NCI-H774 (cell line): ENCODE measurements around the gene P2RY14.
"Not testable (repeated sequence)": the region's sequence is repeated elsewhere in the genome, so short reads cannot be mapped to it uniquely, and the experiment has no call there.

Source experiments
- DNase-seq: peaks from one replicate; lab custom pipeline; 2025; lab: John Stamatoyannopoulos, UW

P2RY14 gene

DNA sequence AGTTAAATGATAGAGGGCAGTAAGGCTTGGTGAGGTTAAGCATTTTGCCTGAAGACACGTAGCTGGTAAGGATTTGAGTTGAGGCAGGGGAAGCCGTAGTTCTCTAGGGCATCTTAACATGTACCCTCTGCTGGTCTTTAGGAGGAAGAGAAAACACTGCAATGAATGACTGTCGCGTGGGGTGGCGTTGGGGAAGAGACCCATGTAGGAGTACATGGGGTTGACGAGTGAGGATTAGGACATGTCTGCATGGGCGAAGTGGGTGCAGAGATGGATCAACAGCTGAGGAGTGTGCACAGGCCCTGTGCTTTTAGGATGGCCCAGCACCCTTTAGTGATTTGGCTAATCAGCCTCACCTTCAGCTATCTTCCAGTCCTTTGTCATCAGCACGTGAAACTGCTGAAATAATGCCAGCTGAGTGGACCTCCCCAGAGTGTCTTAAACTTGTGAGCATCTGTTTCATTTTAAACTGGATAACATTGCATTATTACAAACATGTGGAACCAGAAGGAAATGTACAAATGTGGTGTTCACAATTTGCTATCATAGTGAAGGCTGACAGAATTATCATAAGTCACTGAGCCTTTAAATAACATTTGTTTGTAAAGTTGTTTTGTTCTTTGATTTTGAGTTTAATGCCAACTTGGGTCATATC is 15.3 kb downstream of the P2RY14 start:
- no peak for DNase-seq

DNA sequence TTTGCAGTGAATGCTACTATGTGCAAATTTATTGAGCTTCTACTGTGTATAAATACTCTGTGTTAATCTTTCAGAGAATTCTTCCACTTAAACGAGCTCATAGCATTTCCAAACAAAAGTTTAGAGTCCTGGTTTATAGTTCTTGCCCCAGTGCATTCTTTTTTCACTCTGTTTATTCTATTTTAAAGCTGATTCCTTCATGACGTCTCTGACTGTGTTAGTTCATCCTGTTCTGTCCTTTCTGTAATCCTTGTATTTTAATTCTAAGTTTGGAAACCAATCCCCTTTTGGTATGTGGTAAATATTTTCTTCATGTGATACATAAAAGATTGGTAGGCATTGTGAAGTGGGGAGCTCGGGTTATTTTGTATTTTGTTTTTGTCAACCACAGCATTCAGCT is 18.7 kb downstream of the P2RY14 start:
- no peak for DNase-seq

DNA sequence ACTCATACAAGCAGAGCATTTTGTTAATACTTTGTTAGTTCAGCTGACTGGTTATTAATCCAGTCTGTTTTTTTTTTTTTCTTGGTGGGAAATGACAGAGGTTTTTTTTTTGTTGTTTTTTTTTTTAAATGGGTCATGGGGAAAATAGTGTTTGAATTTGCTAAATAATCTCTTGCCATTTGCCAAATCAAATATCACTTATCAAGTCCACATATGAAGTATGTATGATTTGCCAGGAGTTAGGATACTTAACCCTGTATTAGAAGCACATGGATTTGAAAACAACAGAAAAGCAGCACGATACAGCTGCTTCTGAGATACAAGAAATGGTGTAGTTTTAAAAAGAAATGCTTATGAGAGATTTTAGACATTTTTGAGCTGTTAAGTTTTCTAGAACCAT is 21.6 kb downstream of the P2RY14 start:
- DNase-seq, result no peak

DNA sequence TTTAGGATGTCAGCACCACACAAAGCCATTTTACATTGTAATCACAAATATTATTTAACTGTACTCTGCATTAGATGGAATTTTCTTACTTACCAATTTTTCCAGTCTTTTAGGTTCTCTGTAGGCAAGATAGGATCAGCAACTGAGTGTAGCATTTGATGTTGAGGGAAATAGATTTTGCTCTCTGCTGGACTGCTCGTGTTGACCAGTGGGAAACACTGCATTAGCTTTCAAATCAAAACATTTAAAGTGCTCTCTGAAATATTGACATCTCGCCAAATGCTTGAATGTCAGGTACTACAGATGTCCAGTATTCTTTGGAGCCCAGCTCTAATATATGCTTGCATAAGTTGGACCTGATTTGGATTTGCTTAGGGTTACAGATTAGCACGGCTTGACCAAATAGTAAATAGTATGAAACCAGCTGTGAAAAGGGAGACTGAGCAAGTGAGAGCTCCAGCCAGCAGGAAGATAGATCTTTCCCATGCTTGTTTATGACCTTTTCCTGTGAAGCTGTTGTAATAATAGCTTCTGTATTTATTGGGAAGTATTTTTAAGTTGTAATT is 29.5 kb downstream of the P2RY14 start:
- peak; percentile 48 for DNase-seq

DNA sequence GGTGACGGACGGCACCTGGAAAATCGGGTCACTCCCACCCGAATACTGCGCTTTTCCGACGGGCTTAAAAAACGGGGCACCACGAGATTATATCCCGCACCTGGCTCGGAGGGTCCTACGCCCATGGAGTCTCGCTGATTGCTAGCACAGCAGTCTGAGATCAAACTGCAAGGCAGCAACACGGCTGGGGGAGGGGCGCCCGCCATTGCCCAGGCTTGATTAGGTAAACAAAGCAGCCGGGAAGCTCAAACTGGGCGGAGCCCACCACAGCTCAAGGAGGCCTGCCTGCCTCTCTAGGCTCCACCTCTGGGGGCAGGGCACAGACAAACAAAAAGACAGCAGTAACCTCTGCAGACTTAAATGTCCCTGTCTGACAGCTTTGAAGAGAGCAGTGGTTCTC is 36.3 kb downstream of the P2RY14 start:
- DNase-seq, result not testable (repeated sequence)

DNA sequence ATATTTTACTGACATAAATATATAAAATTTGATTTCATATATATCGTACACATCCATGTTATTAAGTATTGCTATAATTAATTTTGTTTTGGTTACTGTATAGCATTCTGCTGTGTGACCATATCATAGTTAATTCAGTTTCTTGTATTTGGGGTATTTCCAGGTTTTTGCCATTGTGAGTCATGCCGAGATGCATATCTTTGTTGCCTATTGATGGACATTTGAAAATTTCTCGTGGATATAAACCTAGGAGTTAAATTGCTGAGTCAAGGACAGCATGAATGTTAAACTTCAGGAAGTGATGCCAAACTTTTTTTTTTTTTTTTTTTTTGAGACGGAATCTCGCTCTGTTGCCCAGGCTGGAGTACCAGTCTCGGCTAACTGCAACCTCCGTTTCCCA is 41.6 kb downstream of the P2RY14 start:
- no peak for DNase-seq

DNA sequence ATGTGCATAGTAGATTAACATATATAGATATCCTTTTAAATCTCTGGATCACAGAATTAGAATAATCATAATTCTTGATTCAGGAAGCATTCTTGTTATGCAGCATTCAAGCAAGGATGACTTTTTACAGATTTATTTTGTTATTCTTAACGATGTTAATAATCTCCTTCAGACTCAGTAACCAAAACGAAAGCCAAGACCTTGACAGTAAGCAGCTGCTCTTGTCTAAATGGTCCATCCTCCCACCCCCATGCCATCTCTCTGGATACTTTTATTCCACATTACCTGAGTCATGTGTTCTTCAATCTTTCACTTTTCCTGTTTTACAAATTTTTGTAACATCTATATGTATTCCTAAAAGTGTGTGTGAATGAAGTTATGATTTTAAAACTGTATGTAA is 42.0 kb downstream of the P2RY14 start:
- no peak for DNase-seq

DNA sequence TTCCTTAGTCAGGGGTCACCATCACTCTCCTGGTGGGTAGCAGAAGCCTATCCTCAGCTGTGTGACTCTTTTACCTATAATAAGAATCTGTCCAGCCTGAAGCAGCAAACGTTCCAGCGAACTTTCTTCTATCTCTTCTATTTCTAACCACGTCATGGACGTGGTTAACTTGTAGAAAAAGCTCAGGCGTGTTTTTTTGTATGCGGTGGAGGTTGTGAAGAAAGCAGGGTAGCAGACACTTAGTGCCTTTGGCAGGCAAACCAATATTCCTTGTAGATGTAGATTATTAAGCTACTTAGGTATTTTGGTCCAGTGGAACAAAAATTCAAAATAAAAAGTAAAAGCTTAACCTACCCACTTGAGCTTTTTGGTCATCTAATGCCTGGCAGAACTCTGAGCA is 43.5 kb downstream of the P2RY14 start:
- DNase-seq, result no peak

DNA sequence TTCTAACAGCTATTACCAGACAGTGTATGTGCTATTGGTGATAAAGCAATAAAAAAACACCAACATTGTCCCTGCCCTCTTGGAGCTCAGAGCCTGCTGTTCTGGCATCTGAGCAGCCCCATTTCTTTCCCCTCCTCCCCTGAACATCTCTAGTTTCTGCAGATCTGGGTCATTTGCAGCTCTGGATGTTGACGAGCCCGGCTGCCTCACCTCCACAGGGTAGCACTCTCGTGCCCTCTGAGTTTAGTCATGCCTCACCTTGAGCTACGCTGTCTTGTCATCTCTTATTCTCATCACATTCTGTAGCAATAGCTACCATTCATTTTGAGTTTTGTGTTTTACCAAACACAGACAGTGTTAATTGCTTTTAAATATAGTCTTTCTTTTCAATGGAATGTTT is 45.4 kb downstream of the P2RY14 start:
- DNase-seq, result no peak

DNA sequence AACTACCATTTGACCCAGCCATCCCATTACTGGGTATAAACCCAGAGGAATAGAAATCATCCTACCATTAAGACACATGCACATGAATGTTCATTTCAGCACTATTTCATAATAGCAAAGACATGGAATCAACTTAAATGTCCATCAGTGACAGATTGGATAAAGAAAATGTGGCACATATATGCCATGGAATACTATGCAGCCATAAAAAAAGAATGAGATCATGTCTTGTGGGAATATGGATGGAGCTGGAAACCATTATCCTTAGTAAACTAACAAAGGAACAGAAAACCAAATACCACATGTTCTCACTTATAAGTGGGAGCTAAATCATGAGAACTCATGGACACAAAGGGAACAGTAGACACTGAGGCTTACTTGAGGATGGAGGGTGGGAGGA is 45.9 kb downstream of the P2RY14 start:
- DNase-seq, result not testable (repeated sequence)

DNA sequence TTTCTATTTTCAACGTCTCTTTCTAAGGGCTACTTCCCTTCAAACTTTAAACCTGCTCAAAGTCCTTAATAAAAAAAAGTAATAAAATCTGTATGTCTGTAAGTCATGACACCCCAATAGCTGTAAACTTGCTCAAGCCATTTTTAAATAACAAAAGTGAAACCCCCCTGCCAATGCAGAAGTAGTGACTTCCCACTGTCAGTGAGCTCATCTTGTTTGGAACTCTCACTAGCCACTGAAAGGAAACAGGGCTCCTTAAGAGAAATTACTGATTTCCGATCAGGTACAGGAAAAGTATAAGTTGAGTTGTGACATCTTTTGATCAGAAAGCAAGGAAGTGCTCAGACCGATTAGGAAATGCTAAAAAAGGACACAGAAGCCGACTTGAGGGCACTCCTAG is 47.7 kb downstream of the P2RY14 start:
- DNase-seq, result no peak

DNA sequence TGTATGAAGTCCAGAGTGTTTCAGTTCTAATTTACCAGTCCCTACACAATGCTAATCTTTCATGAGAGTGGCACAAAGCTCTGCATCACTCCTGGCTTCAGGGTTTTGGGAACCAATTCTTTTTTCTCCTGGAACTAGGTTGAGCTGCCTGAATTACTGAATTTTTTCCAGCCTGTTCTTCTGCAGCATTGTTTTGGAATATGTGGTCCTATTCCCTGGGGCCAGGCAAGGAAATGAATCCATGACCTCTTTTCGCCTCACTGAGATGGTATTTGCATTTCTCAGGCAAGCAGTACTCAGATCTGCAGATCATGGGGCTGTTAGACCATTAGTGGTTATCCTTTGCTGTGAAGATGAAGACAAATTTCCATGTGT is 49.7 kb downstream of the P2RY14 start:
- no peak for DNase-seq

DNA sequence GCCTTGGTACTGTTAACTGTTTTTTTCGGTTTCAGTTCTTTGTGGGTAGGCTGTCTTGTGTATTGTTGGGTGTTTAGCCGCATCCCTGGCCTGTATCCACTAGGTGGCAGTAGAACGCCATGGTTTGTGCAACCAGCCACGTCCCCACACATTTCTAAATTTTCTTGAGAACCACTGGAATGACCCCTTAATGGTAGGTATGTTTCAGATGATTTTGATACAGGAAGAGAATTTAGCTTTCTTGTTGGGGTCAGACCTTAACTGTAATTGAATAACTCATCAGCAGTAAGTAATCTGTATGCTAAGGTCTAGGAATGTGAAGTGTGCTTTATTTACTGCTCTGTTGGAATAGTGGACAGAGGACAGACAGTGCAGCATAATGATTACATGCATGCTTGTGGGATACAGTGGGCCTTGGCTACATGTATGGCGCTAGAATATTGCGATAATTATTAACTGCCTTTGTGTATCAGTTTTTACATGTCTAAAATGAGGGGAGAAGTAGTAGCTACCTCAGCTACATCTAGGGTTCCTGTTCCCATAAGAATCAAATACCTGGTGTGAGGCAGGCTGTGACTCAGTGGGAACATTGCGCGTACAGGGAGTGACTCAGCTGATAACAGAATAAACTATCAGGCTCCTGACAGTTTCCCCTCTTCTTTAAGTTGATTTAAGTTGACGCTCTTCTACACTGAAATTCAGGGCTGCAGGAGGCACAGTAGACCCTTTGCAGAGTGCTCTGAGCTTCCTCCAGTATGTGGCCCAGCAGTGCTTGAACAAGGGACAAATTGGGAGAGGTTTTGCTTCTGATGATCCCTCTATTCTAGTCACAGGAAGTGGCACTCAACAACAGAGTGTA is 50.3 kb downstream of the P2RY14 start:
- peak; percentile 52 for DNase-seq

DNA sequence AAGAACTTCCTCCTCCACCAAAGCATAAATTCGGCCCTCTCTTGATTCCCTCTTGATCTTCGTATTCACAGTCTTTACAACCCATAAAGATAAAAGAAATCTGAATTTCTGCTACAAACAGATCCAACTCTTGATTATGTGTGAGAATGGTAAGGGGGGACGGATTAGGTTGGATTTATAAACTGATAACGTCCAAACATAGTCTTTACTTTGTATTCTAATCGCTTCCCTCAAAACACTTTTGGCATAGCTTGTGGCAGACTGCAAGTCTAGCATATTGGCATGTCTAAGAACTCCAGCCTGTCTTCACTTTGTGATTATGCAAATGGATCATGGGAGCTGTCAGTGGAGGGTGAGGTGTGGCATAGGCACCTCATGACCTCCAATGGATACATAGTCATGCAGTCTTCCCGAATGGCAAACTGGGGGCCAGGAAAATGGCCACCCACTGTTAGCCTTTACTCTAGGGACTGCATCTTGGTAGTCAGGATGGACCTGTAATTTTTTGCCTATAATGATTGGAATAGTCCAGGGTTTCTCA is 51.0 kb downstream of the P2RY14 start:
- no peak for DNase-seq

DNA sequence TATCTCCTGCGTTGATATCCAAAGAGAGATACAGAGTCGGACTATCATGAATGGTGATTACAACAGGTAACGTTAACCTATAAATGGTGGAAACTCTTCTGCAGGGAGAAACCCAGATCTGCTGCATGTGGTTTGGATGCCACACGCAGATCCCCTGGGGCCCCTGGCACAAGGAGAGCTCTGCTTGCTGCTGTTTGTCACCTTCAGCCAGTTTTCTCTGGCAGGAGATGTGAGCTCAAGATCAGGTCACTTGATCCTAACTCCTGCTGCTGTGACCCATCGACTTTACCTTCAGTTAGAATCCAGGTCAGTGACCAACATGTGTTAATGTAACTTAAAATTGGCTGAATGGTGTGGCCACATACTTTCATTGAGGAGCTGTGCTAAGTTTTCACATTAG is 51.5 kb downstream of the P2RY14 start:
- DNase-seq, result no peak

DNA sequence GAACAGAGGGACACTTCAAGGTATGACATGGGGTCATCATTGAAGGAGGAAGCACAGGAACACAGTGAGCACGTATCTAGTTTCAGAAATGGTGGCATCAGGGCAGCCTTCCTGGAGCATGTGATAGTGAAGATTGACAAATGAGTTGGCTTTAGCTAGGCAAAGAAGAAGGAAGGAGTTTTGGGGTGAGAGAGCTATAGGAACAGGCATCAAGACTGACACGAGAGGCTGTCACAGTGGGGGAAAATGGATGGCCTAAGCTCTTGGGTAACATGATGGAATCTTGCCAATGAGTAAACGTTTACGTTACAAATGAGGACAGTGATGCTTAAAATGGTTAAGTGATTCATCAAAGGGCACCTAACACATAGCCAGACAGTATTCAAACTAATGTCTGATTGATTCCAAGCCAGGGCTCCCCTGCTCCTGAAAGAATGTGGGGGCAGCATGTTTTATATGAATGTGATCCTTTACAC is 52.2 kb downstream of the P2RY14 start:
- no peak for DNase-seq

DNA sequence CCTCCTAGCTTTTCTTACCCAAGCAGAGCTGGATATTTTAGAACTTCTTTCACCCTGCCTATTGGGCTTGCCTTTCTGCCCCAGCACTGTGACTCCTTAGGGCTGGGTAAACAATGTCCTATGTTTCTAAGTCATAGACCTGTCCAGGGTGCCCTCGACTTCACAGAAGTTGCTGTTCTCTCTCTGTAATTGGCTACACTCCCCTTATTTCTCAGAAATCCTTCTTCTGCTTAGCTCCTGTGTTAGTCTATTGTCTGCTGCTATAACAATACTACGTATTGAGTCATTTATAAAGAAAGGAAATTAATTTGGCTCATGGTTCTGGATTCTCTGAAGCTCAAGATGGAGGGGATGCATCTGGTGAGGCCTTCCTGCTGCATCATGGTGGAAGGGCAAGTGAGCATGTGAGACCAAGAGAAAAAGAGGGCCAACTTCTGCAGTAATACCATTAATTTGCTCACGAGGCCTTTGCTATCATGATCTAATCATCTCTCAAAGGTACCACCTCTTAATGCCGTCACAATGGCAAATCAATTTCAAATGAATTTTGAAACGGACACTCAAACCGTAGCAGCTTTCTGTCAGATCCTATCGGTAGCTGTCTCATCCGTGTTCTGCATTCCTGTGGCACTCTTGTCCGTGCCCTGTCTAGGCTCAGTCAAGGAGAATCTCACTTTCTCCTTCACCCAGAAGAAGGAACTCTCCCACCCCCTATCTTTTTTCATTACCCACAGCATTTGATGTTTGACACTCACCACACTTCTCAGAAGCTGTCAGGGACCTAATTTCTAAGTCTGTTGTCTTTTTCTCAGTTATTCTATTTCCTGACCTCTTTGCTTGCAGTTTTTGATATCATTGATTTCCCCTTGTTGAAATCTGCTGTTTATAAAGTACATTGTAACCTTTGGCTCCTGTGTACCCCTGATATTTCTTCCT is 53.0 kb downstream of the P2RY14 start:
- no peak for DNase-seq

DNA sequence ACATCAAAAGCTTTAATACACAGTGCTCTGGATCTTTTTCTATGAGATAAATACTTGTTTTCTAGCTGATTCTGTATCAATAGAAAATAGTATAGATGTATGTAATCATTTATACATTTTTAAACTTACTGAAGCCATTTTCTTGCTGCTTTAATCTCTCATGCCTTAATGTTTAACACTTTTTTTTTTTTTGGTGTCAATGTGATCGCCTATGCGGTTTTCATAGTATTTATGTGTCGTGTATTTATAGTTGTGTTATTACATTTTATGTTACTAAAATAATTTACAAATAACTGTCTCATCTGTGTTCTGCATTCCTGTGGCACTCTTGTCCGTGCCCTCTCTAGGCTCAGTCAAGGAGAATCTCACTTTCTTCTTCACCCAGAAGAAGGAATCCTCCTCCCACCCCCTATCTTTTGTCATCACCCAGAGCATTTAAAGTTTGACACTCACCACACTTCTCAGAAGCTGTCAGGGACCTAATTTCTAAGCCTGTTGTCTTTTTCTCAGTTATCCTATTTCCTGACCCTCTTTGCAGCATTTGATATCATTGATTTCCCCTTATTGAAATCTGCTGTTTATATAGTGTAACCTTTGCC is 54.0 kb downstream of the P2RY14 start:
- no peak for DNase-seq

DNA sequence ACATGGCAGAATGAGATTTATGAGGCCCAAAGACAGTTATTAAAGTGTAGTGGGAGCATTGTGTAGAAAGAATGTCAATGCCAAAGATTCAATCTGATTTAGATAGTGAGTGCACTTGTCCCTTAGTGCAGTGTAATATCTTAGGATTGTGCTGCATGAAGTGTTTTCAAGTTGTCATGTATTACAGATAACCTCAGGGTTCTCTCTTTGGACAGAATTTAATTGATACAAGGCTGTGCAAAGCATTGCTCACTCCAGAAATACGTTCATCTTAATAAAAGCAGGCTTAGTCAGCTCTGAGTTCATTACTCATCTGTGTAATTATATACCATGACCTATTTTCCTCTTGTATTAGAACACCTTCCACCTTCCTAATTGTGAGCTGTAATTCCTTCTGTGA is 59.3 kb downstream of the P2RY14 start:
- DNase-seq, result no peak

DNA sequence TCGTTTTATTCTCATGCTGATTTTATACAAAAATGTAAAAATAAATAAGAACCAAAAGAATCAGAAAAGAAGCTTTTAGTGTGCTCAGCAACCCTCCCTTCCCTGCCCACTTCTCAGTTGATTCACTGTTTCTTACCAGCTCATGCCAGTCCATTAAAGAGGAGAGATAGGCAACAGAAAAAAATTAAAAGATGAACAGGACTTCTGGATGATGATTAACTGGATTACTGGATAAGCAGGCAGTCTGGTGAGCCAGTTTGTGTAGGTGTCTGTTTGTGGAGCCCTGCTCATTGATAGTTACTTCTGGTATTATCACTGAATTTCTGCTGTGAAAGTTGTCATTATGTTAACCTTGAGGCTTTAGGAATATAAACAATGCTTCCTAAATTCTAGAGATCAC is 60.2 kb downstream of the P2RY14 start:
- DNase-seq, result no peak
